HepG2 (cell line): ENCODE data around the gene SHROOM1. TPM values are rescaled to one million over a fixed set of nuclear protein-coding genes. Genes with fewer than 3 reads are reported as not detected.

ENCODE experiments used
- BORCS8-MEF2B ChIP-seq: sonication (generic); formaldehyde crosslinking; IDR thresholded peaks from 2 replicates; pipeline ENCODE4 v1.8.0; 2022; ENCODE audit warnings: mild to moderate bottlenecking, missing genetic modification reagents
- CCDC6 ChIP-seq: sonication (generic); formaldehyde crosslinking; IDR thresholded peaks from 2 replicates; pipeline ENCODE4 v1.8.1; 2022; ENCODE audit warnings: mild to moderate bottlenecking, missing genetic modification reagents, moderate library complexity
- IRF2 ChIP-seq: IDR thresholded peaks from 2 replicates; pipeline ENCODE4 v1.6.1; 2018; ENCODE audit warnings: missing genetic modification reagents, missing compliant biosample characterization
- JUND ChIP-seq: sonication (generic); formaldehyde crosslinking; IDR thresholded peaks from 2 replicates; pipeline ENCODE4 v1.8.0; 2022; ENCODE audit warnings: mild to moderate bottlenecking, missing genetic modification reagents
- NFYB ChIP-seq: sonication (generic); formaldehyde crosslinking; IDR thresholded peaks from 2 replicates; pipeline ENCODE4 v1.4.0; 2020; ENCODE audit warnings: missing genetic modification reagents
- PBX2 ChIP-seq: IDR thresholded peaks from 2 replicates; pipeline ENCODE4 v1.6.1; 2016; ENCODE audit warnings: control low read depth
- POLR2G ChIP-seq: fragments of 200-400 bp; formaldehyde crosslinking; IDR thresholded peaks from 2 replicates; pipeline ENCODE4 v1.6.1; 2018; ENCODE audit warnings: mild to moderate bottlenecking, low read depth, low read length, moderate library complexity
- REPIN1 ChIP-seq: sonication (generic); formaldehyde crosslinking; IDR thresholded peaks from 2 replicates; pipeline ENCODE4 v1.8.0; 2022; ENCODE audit warnings: missing genetic modification reagents, low read depth, mild to moderate bottlenecking, borderline replicate concordance
- SCMH1 ChIP-seq: sonication (generic); formaldehyde crosslinking; IDR thresholded peaks from 2 replicates; pipeline ENCODE4 v1.9.0; 2021; ENCODE audit warnings: missing genetic modification reagents, mild to moderate bottlenecking, borderline replicate concordance
- ZNF10 ChIP-seq: sonication (generic); formaldehyde crosslinking; IDR thresholded peaks from 2 replicates; pipeline ENCODE4 v1.4.0; 2020; ENCODE audit warnings: mild to moderate bottlenecking, low read depth, missing genetic modification reagents, borderline replicate concordance
- ZNF713 ChIP-seq: sonication (generic); formaldehyde crosslinking; IDR thresholded peaks from 2 replicates; pipeline ENCODE4 v1.4.0; 2020; ENCODE audit warnings: mild to moderate bottlenecking, missing genetic modification reagents
- ZNF724P ChIP-seq: sonication (generic); formaldehyde crosslinking; IDR thresholded peaks from 2 replicates; pipeline ENCODE4 v1.8.0; 2022; ENCODE audit warnings: missing genetic modification reagents, borderline replicate concordance
- polyA plus RNA-seq, 8 experiments: library from polyadenylated mRNA; depleted of rRNA in 3 of 8; stranded (reverse) in 7 of 8; unstranded in 1 of 8; fragments of >200 nt; fragmentation: Illumina TruSeq in 4 of 8; extraction: Trizol in 4 of 8; gene quantifications; 2 replicates each; pipeline versions ENCODE4 v1.2.1 to v1.2.3, GENCODE V29; 2011 to 2016; ENCODE audit warnings: low read depth in 4 of 8, missing spikeins in 1 of 8, mixed read lengths in 1 of 8; ENCODE audit not compliant: insufficient read depth in 1 of 8
- total RNA-seq, 5 experiments: library from RNA; depleted of rRNA; stranded (reverse); fragments of >200 nt; fragmentation: Illumina TruSeq; extraction: Trizol; gene quantifications; 2 replicates each; pipeline ENCODE4 v1.2.3, GENCODE V29; 2016; ENCODE audit warnings: low read depth in 1 of 5
- TF ChIP-seq, protein P1 (sequence below): sonication (generic); formaldehyde crosslinking; IDR thresholded peaks from 2 replicates; pipeline ENCODE4 v1.4.0; 2020; ENCODE audit warnings: mild to moderate bottlenecking, low read depth, missing genetic modification reagents
- TF ChIP-seq, protein P2 (sequence below): sonication (generic); formaldehyde crosslinking; IDR thresholded peaks from 2 replicates; pipeline ENCODE4 v1.9.0; 2021; ENCODE audit warnings: missing genetic modification reagents, borderline replicate concordance
- TF ChIP-seq, protein P3 (sequence below): sonication (generic); formaldehyde crosslinking; IDR thresholded peaks from 2 replicates; pipeline ENCODE4 v1.5.0; 2020; ENCODE audit warnings: mild to moderate bottlenecking, missing genetic modification reagents
- TF ChIP-seq, protein P4 (sequence below): sonication (generic); formaldehyde crosslinking; IDR thresholded peaks from 2 replicates; pipeline ENCODE4 v1.5.1; 2020; ENCODE audit warnings: mild to moderate bottlenecking, missing genetic modification reagents, moderate library complexity
- TF ChIP-seq, protein P5 (sequence below): sonication (generic); formaldehyde crosslinking; IDR thresholded peaks from 2 replicates; pipeline ENCODE4 v1.5.1; 2020; ENCODE audit warnings: mild to moderate bottlenecking, missing genetic modification reagents, moderate library complexity

Gene SHROOM1
- total and polyA plus RNA-seq, 2 of the 13 experiments (the other 11 are each of a cell fraction or from before 2014, with no cell fraction given) = 18.2 to 25.7 TPM

DNA sequence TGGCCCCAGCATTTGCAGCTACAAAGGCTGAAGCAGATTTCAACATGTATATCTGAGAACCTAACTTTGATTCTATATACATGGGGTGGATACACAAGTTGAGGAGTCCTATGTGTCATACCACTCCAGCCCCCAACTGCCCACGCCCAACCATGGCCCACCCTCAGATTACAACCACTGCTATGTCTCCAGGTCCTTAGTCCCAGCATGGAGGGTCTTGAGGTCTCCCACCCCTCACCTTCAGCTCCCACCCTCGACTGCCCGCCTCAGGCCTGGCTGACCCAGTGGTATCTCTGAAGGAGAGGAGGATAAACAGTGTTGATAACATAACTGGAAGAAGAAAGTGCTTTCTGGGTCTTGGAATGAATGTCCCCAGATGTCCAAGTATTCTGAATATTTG is 9.1 kb downstream of the SHROOM1 start (continued):
- TF ChIP-seq, protein P1, sequence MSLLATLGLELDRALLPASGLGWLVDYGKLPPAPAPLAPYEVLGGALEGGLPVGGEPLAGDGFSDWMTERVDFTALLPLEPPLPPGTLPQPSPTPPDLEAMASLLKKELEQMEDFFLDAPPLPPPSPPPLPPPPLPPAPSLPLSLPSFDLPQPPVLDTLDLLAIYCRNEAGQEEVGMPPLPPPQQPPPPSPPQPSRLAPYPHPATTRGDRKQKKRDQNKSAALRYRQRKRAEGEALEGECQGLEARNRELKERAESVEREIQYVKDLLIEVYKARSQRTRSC (CRISPR knock-in tag) = no peak
- TF ChIP-seq, protein P2, sequence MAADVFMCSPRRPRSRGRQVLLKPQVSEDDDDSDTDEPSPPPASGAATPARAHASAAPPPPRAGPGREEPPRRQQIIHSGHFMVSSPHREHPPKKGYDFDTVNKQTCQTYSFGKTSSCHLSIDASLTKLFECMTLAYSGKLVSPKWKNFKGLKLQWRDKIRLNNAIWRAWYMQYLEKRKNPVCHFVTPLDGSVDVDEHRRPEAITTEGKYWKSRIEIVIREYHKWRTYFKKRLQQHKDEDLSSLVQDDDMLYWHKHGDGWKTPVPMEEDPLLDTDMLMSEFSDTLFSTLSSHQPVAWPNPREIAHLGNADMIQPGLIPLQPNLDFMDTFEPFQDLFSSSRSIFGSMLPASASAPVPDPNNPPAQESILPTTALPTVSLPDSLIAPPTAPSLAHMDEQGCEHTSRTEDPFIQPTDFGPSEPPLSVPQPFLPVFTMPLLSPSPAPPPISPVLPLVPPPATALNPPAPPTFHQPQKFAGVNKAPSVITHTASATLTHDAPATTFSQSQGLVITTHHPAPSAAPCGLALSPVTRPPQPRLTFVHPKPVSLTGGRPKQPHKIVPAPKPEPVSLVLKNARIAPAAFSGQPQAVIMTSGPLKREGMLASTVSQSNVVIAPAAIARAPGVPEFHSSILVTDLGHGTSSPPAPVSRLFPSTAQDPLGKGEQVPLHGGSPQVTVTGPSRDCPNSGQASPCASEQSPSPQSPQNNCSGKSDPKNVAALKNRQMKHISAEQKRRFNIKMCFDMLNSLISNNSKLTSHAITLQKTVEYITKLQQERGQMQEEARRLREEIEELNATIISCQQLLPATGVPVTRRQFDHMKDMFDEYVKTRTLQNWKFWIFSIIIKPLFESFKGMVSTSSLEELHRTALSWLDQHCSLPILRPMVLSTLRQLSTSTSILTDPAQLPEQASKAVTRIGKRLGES (CRISPR knock-in tag) = no peak
- TF ChIP-seq CCDC6 = no peak
- no peak for TF ChIP-seq ZNF10 (CRISPR knock-in tag)
- TF ChIP-seq REPIN1 = no peak
- TF ChIP-seq, protein P3, sequence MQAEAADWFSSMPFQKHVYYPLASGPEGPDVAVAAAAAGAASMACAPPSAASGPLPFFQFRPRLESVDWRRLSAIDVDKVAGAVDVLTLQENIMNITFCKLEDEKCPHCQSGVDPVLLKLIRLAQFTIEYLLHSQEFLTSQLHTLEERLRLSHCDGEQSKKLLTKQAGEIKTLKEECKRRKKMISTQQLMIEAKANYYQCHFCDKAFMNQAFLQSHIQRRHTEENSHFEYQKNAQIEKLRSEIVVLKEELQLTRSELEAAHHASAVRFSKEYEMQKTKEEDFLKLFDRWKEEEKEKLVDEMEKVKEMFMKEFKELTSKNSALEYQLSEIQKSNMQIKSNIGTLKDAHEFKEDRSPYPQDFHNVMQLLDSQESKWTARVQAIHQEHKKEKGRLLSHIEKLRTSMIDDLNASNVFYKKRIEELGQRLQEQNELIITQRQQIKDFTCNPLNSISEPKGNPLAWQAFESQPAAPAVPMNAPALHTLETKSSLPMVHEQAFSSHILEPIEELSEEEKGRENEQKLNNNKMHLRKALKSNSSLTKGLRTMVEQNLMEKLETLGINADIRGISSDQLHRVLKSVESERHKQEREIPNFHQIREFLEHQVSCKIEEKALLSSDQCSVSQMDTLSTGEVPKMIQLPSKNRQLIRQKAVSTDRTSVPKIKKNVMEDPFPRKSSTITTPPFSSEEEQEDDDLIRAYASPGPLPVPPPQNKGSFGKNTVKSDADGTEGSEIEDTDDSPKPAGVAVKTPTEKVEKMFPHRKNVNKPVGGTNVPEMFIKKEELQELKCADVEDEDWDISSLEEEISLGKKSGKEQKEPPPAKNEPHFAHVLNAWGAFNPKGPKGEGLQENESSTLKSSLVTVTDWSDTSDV = no peak
- TF ChIP-seq BORCS8-MEF2B (CRISPR knock-in tag) = no peak
- TF ChIP-seq NFYB (CRISPR knock-in tag) = no peak
- TF ChIP-seq JUND (CRISPR knock-in tag) = no peak
- TF ChIP-seq PBX2 (CRISPR knock-in tag) = no peak
- TF ChIP-seq IRF2 = no peak
- TF ChIP-seq, protein P4, sequence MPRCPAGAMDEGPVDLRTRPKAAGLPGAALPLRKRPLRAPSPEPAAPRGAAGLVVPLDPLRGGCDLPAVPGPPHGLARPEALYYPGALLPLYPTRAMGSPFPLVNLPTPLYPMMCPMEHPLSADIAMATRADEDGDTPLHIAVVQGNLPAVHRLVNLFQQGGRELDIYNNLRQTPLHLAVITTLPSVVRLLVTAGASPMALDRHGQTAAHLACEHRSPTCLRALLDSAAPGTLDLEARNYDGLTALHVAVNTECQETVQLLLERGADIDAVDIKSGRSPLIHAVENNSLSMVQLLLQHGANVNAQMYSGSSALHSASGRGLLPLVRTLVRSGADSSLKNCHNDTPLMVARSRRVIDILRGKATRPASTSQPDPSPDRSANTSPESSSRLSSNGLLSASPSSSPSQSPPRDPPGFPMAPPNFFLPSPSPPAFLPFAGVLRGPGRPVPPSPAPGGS (CRISPR knock-in tag) = no peak
- no peak for TF ChIP-seq ZNF713 (CRISPR knock-in tag)
- TF ChIP-seq, protein P5, sequence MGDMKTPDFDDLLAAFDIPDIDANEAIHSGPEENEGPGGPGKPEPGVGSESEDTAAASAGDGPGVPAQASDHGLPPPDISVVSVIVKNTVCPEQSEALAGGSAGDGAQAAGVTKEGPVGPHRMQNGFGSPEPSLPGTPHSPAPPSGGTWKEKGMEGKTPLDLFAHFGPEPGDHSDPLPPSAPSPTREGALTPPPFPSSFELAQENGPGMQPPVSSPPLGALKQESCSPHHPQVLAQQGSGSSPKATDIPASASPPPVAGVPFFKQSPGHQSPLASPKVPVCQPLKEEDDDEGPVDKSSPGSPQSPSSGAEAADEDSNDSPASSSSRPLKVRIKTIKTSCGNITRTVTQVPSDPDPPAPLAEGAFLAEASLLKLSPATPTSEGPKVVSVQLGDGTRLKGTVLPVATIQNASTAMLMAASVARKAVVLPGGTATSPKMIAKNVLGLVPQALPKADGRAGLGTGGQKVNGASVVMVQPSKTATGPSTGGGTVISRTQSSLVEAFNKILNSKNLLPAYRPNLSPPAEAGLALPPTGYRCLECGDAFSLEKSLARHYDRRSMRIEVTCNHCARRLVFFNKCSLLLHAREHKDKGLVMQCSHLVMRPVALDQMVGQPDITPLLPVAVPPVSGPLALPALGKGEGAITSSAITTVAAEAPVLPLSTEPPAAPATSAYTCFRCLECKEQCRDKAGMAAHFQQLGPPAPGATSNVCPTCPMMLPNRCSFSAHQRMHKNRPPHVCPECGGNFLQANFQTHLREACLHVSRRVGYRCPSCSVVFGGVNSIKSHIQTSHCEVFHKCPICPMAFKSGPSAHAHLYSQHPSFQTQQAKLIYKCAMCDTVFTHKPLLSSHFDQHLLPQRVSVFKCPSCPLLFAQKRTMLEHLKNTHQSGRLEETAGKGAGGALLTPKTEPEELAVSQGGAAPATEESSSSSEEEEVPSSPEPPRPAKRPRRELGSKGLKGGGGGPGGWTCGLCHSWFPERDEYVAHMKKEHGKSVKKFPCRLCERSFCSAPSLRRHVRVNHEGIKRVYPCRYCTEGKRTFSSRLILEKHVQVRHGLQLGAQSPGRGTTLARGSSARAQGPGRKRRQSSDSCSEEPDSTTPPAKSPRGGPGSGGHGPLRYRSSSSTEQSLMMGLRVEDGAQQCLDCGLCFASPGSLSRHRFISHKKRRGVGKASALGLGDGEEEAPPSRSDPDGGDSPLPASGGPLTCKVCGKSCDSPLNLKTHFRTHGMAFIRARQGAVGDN (CRISPR knock-in tag) = peak; percentile 18; the same call in 1 of the 2 replicates
- no peak for TF ChIP-seq SCMH1 (CRISPR knock-in tag)
- no peak for TF ChIP-seq ZNF724P (CRISPR knock-in tag)
- peak; percentile 28; the same call in 1 of the 2 replicates for TF ChIP-seq POLR2G
